Karpas-422 (cell line): ENCODE measurements around the gene TRANK1. TPM values are rescaled to one million over a fixed set of nuclear protein-coding genes. Genes with fewer than 3 reads are reported as not detected.
"Not testable (repeated sequence)": the region's sequence is repeated elsewhere in the genome, so short reads cannot be mapped to it uniquely, and the experiment has no call there.

Experiments
- DNase-seq: peaks from one replicate; pipeline ENCODE4 v3.0.0-alpha.2; 2015
- H2AFZ ChIP-seq: fragments of 200-600 bp; sonication (generic); 2 replicates; pipeline ENCODE4 v1.6.1; 2014; ENCODE audit warnings: antibody characterized with exemption, low read length, mixed read lengths
- H3K27ac ChIP-seq: fragments of 200-600 bp; sonication (generic); 2 replicates; pipeline ENCODE4 v1.5.1; 2014; ENCODE audit warnings: mild to moderate bottlenecking, low read length, moderate library complexity
- H3K27me3 ChIP-seq: fragments of 200-600 bp; sonication (generic); 2 replicates; pipeline ENCODE4 v1.6.1; 2014; ENCODE audit warnings: low read length, mixed read lengths
- H3K36me3 ChIP-seq: fragments of 200-600 bp; sonication (generic); 2 replicates; pipeline ENCODE4 v1.6.1; 2014; ENCODE audit warnings: low read length, mixed read lengths; ENCODE audit not compliant: insufficient read depth
- H3K4me1 ChIP-seq: fragments of 200-600 bp; sonication (generic); 2 replicates; pipeline ENCODE4 v1.6.1; 2014; ENCODE audit warnings: mild to moderate bottlenecking, low read length, mixed read lengths
- H3K4me2 ChIP-seq: fragments of 200-600 bp; sonication (generic); 2 replicates; pipeline ENCODE4 v1.6.1; 2014; ENCODE audit warnings: low read length, low read depth, mild to moderate bottlenecking; ENCODE audit not compliant: poor library complexity, severe bottlenecking
- H3K4me3 ChIP-seq: fragments of 200-600 bp; sonication (generic); 2 replicates; pipeline ENCODE4 v1.5.1; 2014; ENCODE audit warnings: mild to moderate bottlenecking, antibody characterized with exemption, low read length, mixed read lengths
- H3K79me2 ChIP-seq: fragments of 200-600 bp; sonication (generic); 2 replicates; pipeline ENCODE4 v1.6.1; 2014; ENCODE audit warnings: mild to moderate bottlenecking, low read length, mixed read lengths
- H3K9ac ChIP-seq: fragments of 200-600 bp; sonication (generic); 2 replicates; pipeline ENCODE4 v1.6.0; 2014; ENCODE audit warnings: low read length
- H3K9me2 ChIP-seq: fragments of 200-600 bp; sonication (generic), shearing (Covaris generic); replicated peaks from 2 replicates; pipeline ENCODE4 v1.6.0; 2014; ENCODE audit warnings: mild to moderate bottlenecking, low read length, moderate library complexity; ENCODE audit not compliant: insufficient read depth
- H3K9me3 ChIP-seq: fragments of 300-700, 200-600 bp; sonication (generic); 2 replicates; pipeline ENCODE4 v1.6.1; 2014; ENCODE audit warnings: low read length, mixed read lengths
- H4K20me1 ChIP-seq: fragments of 200-600 bp; sonication (generic); 2 replicates; pipeline ENCODE4 v1.6.1; 2014; ENCODE audit warnings: mild to moderate bottlenecking, antibody characterized with exemption, low read length, low read depth; ENCODE audit not compliant: insufficient read depth
- total RNA-seq: library from RNA; depleted of rRNA; stranded (reverse); fragments of >200 nt; shearing (Covaris generic); gene quantifications from 2 replicates; pipeline ENCODE4 v1.2.3, GENCODE V29; 2014; ENCODE audit warnings: low replicate concordance

The TRANK1 gene
- total RNA-seq, 1 experiment from 2014 or later: 123 TPM

GRCh38 chr3:36891097-36891496 lies 53.8 kb downstream of the TRANK1 start:
- H3K27ac ChIP-seq: peak overlapping the region; percentile 97
- not testable (repeated sequence) for H2AFZ ChIP-seq, H3K27me3 ChIP-seq, H3K9me2 ChIP-seq, H4K20me1 ChIP-seq, H3K9me3 ChIP-seq, DNase-seq
- peaks cover 65% of the 10 kb centered on the region for H3K4me1 ChIP-seq
- H3K36me3 ChIP-seq: peaks cover 70% of the 10 kb centered on the region
- peaks cover 35% of the 10 kb centered on the region for H3K79me2 ChIP-seq
- H3K9ac ChIP-seq: peak overlapping the region; percentile 65
- peak overlapping the region; percentile 84 for H3K4me2 ChIP-seq
- H3K4me3 ChIP-seq: peak overlapping the region; percentile 51

GRCh38 chr3:36890261-36890660 lies 54.6 kb downstream of the TRANK1 start:
- peak overlapping the region; percentile 65; the same call in 1 of the 2 replicates for H3K9ac ChIP-seq
- no peak for DNase-seq
- peaks cover 56% of the 10 kb centered on the region for H3K4me1 ChIP-seq
- no peaks in the 10 kb centered on the region for H3K9me3 ChIP-seq
- H4K20me1 ChIP-seq: no peaks in the 10 kb centered on the region
- no peak overlapping the region for H3K4me2 ChIP-seq
- peaks cover 32% of the 10 kb centered on the region for H3K79me2 ChIP-seq
- no peaks in the 10 kb centered on the region for H3K27me3 ChIP-seq
- no peak overlapping the region for H2AFZ ChIP-seq
- H3K27ac ChIP-seq: peak overlapping the region; percentile 97
- no peak overlapping the region for H3K4me3 ChIP-seq
- H3K9me2 ChIP-seq: no peaks in the 10 kb centered on the region
- H3K36me3 ChIP-seq: peaks cover 63% of the 10 kb centered on the region

- Histone ChIP-seq H3K9me2 (no peaks in the 10 kb centered on the region), H2AFZ (no peak overlapping the region), H3K4me3 (no peak overlapping the region), H3K79me2 (peaks cover 17% of the 10 kb centered on the region), H4K20me1 (no peaks in the 10 kb centered on the region), H3K36me3 (peaks cover 49% of the 10 kb centered on the region), H3K9me3 (no peaks in the 10 kb centered on the region), H3K4me2 (no peak overlapping the region), H3K4me1 (peaks cover 18% of the 10 kb centered on the region), H3K27ac (no peak overlapping the region), H3K27me3 (no peaks in the 10 kb centered on the region), H3K9ac (no peak overlapping the region)
- DNase-seq: no peak
These were observed 63.1 kb downstream of the TRANK1 start for GRCh38 chr3:36881735-36882134.

GRCh38 chr3:36879842-36880241 lies 65.0 kb downstream of the TRANK1 start:
- H3K9ac ChIP-seq, H3K9me3 ChIP-seq, H3K9me2 ChIP-seq, H3K4me3 ChIP-seq, H3K27me3 ChIP-seq, H4K20me1 ChIP-seq, DNase-seq, H2AFZ ChIP-seq, H3K4me2 ChIP-seq: not testable (repeated sequence)
- H3K36me3 ChIP-seq: peaks cover 37% of the 10 kb centered on the region
- peaks cover 22% of the 10 kb centered on the region for H3K4me1 ChIP-seq
- H3K27ac ChIP-seq: 0 out of 2 replicates have a peak overlapping the region, but pooled peaks have one; percentile 37
- H3K79me2 ChIP-seq: peaks cover 27% of the 10 kb centered on the region

DNA sequence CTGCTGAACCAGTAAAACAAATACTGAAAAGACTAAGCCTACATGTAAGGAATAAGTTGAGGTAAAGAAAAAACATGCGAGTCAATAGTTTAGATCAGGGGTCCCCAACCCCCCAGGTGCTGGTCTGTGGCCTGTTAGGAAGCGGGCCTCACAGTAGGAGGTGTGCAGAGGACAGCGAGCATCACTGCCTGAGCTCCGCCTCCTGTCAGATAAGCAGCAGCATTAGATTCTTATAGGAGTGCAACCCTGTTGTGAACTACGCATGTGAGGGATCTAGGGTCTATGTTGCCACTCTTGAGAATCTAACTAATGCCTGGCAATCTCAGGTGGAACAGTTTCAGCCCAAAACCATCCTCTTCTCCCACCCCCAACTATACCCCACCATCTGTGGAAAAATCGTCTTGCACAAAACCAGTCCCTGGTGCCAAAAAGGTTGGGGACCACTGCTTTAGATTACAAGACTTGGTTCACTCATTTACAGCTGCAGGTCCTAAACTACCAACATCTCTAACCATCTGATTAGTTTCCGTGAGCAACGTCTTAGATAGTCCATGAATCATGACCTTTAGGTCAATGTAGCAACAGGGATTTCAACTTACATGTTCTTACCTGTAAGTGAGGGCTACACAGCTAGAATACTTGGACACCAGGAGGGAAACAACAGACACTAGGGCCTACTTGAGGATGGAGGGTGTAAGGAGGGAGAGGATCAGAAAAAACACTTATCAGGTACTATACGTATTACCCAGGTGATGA lies 66.7 kb downstream of the TRANK1 start:
- Histone ChIP-seq H3K36me3 (peaks cover 34% of the 10 kb centered on the region), H4K20me1 (no peaks in the 10 kb centered on the region), H3K4me3 (no peak overlapping the region), H3K27me3 (no peaks in the 10 kb centered on the region), H2AFZ (no peak overlapping the region), H3K4me1 (peaks cover 22% of the 10 kb centered on the region), H3K27ac (peak overlapping the region; percentile 43), H3K9me2 (no peaks in the 10 kb centered on the region), H3K9ac (no peak overlapping the region), H3K79me2 (peaks cover 33% of the 10 kb centered on the region), H3K9me3 (no peaks in the 10 kb centered on the region), H3K4me2 (no peak overlapping the region)
- no peak for DNase-seq

DNA sequence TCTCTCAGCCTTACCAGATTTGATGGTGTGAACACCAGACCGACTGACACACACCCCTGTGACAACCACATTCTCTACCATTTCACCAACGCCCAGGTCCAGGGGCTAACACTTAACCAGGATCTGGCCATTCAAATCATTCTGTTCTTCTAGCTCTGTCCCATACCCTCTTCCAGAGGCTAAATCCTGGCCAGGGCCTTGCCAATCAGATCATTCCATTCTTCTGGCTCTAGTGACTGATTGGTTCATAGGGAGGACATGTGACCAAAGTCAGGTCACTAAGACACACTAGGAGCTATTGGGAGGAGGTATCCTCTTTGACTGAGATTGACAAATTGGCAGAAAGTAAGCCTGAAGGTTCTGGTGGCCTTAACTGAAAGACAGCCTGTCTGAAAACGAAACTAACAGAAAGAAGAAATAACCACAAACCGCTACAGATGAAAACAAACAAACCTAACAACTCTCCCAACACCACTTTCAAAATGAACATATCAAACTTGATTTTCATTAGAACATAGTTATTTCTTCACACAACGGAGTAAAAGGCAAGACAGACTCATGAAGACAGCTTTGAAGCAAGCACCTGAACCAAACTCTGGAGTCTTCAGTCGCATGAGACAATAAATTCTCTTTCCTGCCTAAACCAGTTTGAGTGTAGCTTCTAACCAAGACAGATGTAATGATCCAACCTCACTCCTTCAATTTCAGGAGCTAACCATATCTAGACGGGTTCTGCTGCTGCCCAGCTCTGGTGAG lies 68.5 kb downstream of the TRANK1 start:
- H3K79me2 ChIP-seq: peaks cover 28% of the 10 kb centered on the region
- H3K36me3 ChIP-seq: peaks cover 21% of the 10 kb centered on the region; the same call in 1 of the 2 replicates
- H3K4me3 ChIP-seq: no peak overlapping the region
- H3K4me2 ChIP-seq: no peak overlapping the region
- H4K20me1 ChIP-seq: no peaks in the 10 kb centered on the region
- DNase-seq: no peak
- H3K9me3 ChIP-seq: no peaks in the 10 kb centered on the region
- no peak overlapping the region for H2AFZ ChIP-seq
- no peak overlapping the region for H3K9ac ChIP-seq
- no peaks in the 10 kb centered on the region for H3K9me2 ChIP-seq
- H3K27ac ChIP-seq: peak overlapping the region; percentile 43
- H3K4me1 ChIP-seq: peaks cover 22% of the 10 kb centered on the region
- H3K27me3 ChIP-seq: no peaks in the 10 kb centered on the region

GRCh38 chr3:36875397-36875796 lies 69.5 kb downstream of the TRANK1 start:
- Histone ChIP-seq H3K9me2 (no peaks in the 10 kb centered on the region), H3K4me2 (no peak overlapping the region), H3K4me1 (peaks cover 22% of the 10 kb centered on the region), H3K27ac (no peak overlapping the region), H3K9me3 (no peaks in the 10 kb centered on the region), H4K20me1 (no peaks in the 10 kb centered on the region), H2AFZ (no peak overlapping the region), H3K36me3 (peaks cover 22% of the 10 kb centered on the region; the same call in 1 of the 2 replicates), H3K4me3 (no peak overlapping the region), H3K9ac (no peak overlapping the region), H3K27me3 (no peaks in the 10 kb centered on the region), H3K79me2 (peaks cover 28% of the 10 kb centered on the region)
- DNase-seq: no peak

- Histone ChIP-seq H3K27ac (no peak overlapping the region), H4K20me1 (no peaks in the 10 kb centered on the region), H3K4me3 (no peak overlapping the region), H3K27me3 (no peaks in the 10 kb centered on the region), H3K9ac (no peak overlapping the region), H3K4me2 (no peak overlapping the region), H3K9me2 (no peaks in the 10 kb centered on the region), H3K4me1 (peaks cover 22% of the 10 kb centered on the region), H2AFZ (no peak overlapping the region), H3K9me3 (no peaks in the 10 kb centered on the region), H3K36me3 (peaks cover 19% of the 10 kb centered on the region; the same call in 1 of the 2 replicates), H3K79me2 (peaks cover 28% of the 10 kb centered on the region)
- no peak for DNase-seq
These were observed 70.4 kb downstream of the TRANK1 start for GRCh38 chr3:36874424-36874823.
